Heart right ventricle (tissue), 16 donors: Measurements from ENCODE around the gene CREB5. TPM values are rescaled to one million over a fixed set of nuclear protein-coding genes. Genes with fewer than 3 reads are reported as not detected.
A peak's percentile ranks its signal among the peaks of the same experiment; 100 is the strongest.

Experiments used
- ATAC-seq, 8 donors: fragments of 200-7000 bp; cut with Tn5 transposase; one replicate each; pipeline ENCODE4 v1.9.1; 2020; ENCODE audit warnings: mild to moderate bottlenecking in 8 of 8, moderate library complexity in 8 of 8, moderate number of reproducible peaks in 1 of 8
- DNase-seq, 2 donors: peaks; one replicate each; pipeline ENCODE4 v3.0.0-alpha.2; 2020
- H3K27ac ChIP-seq, 10 donors: fragments of 200-600 bp; sonication (generic) in 2 of 10; one replicate each; pipeline versions ENCODE4 v1.5.0 to v1.8.0; 2020 to 2022; ENCODE audit warnings: mild to moderate bottlenecking in 3 of 10
- H3K27me3 ChIP-seq, 7 donors: fragments of 200-600 bp; one replicate each; pipeline ENCODE4 v1.8.0; 2021 to 2022; ENCODE audit warnings: mild to moderate bottlenecking in 2 of 7
- H3K36me3 ChIP-seq, 9 donors: fragments of 200-600 bp; sonication (generic) in 1 of 9; one replicate each; pipeline versions ENCODE4 v1.5.0 to v1.8.0; 2020 to 2022; ENCODE audit warnings: mild to moderate bottlenecking in 2 of 9
- H3K4me1 ChIP-seq, 9 donors: fragments of 200-600 bp; sonication (generic) in 1 of 9; one replicate each; pipeline versions ENCODE4 v1.5.0 to v1.8.0; 2020 to 2022; ENCODE audit warnings: mild to moderate bottlenecking in 4 of 9
- H3K4me3 ChIP-seq, 10 donors: fragments of 200-600 bp; sonication (generic) in 2 of 10; one replicate each; pipeline versions ENCODE4 v1.5.0 to v1.8.0; 2020 to 2022; ENCODE audit warnings: mild to moderate bottlenecking in 7 of 10, moderate library complexity in 2 of 10
- H3K9me3 ChIP-seq, 11 donors: fragments of 200-600 bp in 10 of 11; sonication (generic) in 2 of 11; one replicate each; pipeline versions ENCODE4 v1.5.0 to v1.8.0; 2013 to 2022; ENCODE audit warnings: mild to moderate bottlenecking in 2 of 11, control low read depth in 1 of 11, moderate library complexity in 1 of 11
- WGBS, 2 donors: extraction: QIAGEN DNeasy Blood & Tissue Kit; methylation state at CpG; one replicate each; pipeline ENCODE4 v1.1.7; 2013; ENCODE audit warnings: inconsistent platforms in 1 of 2; 5-methylcytosine and 5-hydroxymethylcytosine counted together
- intact Hi-C, 10 donors: fragments of 100-400 bp; cut with DNase I; formaldehyde crosslinking; loops; one replicate each; pipeline versions ENCODE4 v1.11.1 to v1.14.2; 2022
- polyA plus RNA-seq, 2 donors: library from polyadenylated mRNA; stranded (reverse); fragments of 200-250 nt; gene quantifications; one replicate each; pipeline ENCODE4 v1.2.3, GENCODE V29; 2013
- total RNA-seq, 10 donors: library from RNA; stranded (reverse); fragmentation: NEBNext Ultra II Directional in 3 of 10; extraction: Animal tissue kit (Norgen Biotek cat#: 25700) in 3 of 10; gene quantifications; one replicate each; pipeline versions ENCODE4 v1.2.1 to v1.2.4, GENCODE V29; 2021 to 2023
- TF ChIP-seq, protein P1 (sequence below), 9 donors: fragments of 200-600 bp; sonication (generic) in 2 of 9; IDR thresholded peaks; one replicate each; pipeline versions ENCODE4 v1.5.0 to v1.8.0; 2021 to 2022; ENCODE audit warnings: antibody characterized with exemption in 9 of 9, mild to moderate bottlenecking in 5 of 9, moderate library complexity in 1 of 9
- donor health status: Arrhythmogenic right ventricular cardiomyopathy.
- donor health status: ischemic (EF 13 %, LVEDD 7.1; RV severe dilation, severe dysfunction).
- donor health status: healthy with polysubstance abuse.
- donor health status: DM: no; HTN: yes; CAD: no.
- donor health status: DM: no; HTN: no; CAD: no.
- donor health status: ischemic (EF 25% LVEDD 6.9; RV normal size, moderate dysfunction).
- donor health status: ischemic (EF 25% LVEDD 5.7; RV mildly dilated, moderate dysfunction).
- donor health status: healthy.
- donor health status: DM: yes; HTN: yes; CAD: no.
- donor health status: Ischemic cardiomyopathy.
- donor health status: ischemic (EF 35%, LVEDD 5.7; RV mildly dilated, moderate dysfunction).
- donor health status: nonischemic (EF 11% LVEDD 7.7; RV severe dilation, severe dysfunction).
- donor health status: DM: yes; HTN: yes; CAD: no.
- donor health status: PGD.
- donor health status: ischemic (EF 29% LVEDD 5.4; RV normal size, mild dysfunction).
- donor health status: nonischemic (EF 23%, LVEDD 6.1; RV moderate dilation, normal function).

The CREB5 gene
- total and polyA plus RNA-seq, 12 donors = 4.7 to 170 (median 19.0) TPM

DNA sequence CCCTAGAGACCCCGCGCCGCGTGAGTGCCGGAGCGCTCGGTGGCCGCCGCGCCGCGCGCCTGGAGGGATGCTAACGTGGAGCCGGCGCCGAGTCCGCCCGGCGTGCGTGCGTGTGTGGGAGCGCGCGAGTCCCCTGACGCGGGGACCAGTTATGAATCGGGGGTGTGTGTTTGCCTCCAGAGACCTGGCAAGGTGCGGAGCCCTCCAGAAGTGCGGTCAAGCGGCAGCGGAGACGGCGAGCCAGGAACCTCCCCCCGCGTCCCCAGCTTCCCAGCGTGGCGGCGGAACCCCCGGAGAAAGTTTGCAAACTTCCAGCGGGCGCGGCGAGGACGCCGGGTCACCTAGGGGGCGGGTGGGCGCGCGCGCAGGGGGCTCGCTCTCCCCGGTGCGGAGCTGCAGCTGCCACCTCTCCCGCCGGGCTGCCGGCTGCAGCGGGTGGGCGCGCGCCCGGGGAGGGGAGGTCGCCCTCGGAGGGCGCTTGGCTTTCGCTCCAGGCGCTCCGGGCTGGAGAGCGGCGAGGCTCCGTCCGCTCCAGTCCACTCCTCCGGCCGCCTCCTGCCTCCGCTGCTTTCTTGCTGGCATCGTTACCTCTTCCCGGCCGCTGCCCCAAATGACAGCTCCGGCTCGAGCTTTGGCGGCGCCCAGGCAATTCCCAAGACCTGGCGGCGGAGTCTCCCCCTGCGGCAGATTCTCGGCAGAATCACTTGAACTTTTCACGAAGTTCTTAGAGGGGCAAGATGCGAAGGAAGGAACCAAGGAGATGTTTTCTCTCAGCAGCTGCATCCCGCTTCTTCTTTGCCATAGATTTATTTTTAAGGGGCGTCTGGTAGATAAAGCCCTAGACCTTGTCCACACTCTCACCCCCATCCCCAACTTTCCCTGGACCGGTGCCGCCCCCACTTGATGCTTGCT is 2.3 kb upstream of the CREB5 start:
- ATAC-seq = peak; percentile 5 to 51 (median 16)
- Histone ChIP-seq H3K36me3 (no peaks in the 10 kb centered on the region), H3K9me3 (no peaks in the 10 kb centered on the region), H3K4me3 (peak overlapping the region; percentile 46 to 94 (median 78)), H3K4me1 (peaks cover 0 to 63% (median 38%) of the 10 kb centered on the region in 9 donors), H3K27ac (peak overlapping the region; percentile 79 to 99 (median 88)), H3K27me3 (peaks cover 0 to 63% (median 0%) of the 10 kb centered on the region in 7 donors)
- TF ChIP-seq, protein P1, sequence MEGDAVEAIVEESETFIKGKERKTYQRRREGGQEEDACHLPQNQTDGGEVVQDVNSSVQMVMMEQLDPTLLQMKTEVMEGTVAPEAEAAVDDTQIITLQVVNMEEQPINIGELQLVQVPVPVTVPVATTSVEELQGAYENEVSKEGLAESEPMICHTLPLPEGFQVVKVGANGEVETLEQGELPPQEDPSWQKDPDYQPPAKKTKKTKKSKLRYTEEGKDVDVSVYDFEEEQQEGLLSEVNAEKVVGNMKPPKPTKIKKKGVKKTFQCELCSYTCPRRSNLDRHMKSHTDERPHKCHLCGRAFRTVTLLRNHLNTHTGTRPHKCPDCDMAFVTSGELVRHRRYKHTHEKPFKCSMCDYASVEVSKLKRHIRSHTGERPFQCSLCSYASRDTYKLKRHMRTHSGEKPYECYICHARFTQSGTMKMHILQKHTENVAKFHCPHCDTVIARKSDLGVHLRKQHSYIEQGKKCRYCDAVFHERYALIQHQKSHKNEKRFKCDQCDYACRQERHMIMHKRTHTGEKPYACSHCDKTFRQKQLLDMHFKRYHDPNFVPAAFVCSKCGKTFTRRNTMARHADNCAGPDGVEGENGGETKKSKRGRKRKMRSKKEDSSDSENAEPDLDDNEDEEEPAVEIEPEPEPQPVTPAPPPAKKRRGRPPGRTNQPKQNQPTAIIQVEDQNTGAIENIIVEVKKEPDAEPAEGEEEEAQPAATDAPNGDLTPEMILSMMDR (IDR thresholded peaks at IDR 0.05) = no peak
- WGBS, 2 donors = 1% methylated on average over 79 to 92 of the region's 92 CpGs
- intact Hi-C loops = loop anchor here in 7 of 10 donors (2.0 to 10.0 kb wide), 10 partner anchors 122 to 442 kb away; no protein-coding TSS in a partner anchor
- DNase-seq = peak; percentile 48 to 50

DNA sequence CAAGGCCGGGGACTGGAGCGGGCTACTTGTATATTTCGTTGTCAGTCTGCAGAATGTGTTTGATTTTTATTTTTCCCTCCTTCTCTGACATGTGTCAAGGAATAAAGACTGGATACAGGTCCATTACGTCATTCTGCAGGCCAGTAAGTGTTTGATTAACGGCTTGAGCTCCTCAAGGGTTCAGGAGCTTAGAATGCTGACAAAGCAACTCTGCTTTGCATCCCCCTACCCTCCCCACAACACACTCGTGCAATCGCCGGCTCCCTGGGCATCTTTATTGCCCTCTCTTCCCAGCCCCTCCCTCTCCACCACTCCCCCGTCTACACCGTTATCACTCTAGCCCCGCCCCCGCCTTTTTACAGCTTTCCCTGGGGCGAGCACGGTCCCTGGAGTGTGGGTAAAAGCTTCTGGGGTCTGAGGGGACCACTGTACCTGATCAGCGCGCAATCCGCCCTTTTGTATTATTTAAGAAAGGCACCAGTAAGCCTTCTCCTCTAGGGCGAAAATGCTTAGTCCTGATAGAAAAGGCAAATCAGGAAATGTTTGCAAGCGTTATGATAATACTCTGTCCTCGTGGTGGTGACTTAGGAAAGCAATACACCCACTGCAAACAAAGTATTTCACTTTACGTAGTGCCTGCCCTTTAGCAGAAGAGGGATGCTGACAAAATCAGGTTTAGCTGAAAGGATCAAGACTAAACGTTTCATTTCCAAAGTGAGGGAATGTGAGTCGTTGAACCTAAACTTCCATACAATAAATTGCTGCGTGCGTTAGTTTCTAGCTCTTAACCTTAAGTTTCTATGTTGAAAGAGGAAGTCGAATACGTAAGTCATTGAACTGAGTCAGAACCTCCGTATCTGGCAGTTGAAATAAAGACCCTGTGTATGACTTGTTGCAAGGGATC is 1.4 kb upstream of the CREB5 start:
- H3K36me3 ChIP-seq = no peaks in the 10 kb centered on the region
- 1% methylated on average over 28 of the region's 28 CpGs for WGBS, 2 donors
- peak in 6 of 8 donors; percentile 6 to 46 (median 28) for ATAC-seq
- peak overlapping the region; percentile 46 to 94 (median 78) for H3K4me3 ChIP-seq
- peak overlapping the region in 6 of 10 donors; percentile 80 to 99 (median 94) for H3K27ac ChIP-seq
- DNase-seq = peak; percentile 26 to 61
- peaks cover 0 to 55% (median 38%) of the 10 kb centered on the region in 9 donors for H3K4me1 ChIP-seq
- peaks cover 0 to 66% (median 0%) of the 10 kb centered on the region in 7 donors for H3K27me3 ChIP-seq
- intact Hi-C loops = loop anchor here in 5 of 10 donors (5.0 to 10.0 kb wide), 5 partner anchors 121 to 276 kb away; no protein-coding TSS in a partner anchor
- TF ChIP-seq, protein P1 (IDR thresholded peaks at IDR 0.05) = peak in 1 of 9 donors; percentile 9
- H3K9me3 ChIP-seq = no peaks in the 10 kb centered on the region

DNA sequence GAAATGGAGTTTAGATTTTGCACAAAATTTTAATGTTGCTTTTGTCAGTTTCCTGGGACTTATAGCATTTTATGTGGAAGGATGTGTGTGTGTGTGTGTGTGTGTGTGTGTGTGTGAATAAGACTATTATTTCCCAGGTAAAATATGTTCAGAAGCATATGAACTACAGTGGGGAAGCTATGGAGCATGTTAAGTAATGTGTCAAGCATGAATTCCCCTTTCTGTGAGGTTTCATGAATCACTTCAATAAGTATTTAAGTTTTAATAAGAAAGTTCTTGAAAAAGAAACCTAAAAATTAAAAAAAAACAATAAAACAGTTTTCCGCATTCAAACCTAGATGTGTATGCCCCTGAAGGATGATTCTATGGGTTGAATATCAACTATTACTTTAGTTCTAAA is 693 bp downstream of the CREB5 start:
- intact Hi-C loops = loop anchor here in 5 of 10 donors (5.0 to 10.0 kb wide), 5 partner anchors 119 to 274 kb away; no protein-coding TSS in a partner anchor
- Histone ChIP-seq H3K27ac (no peak overlapping the region), H3K4me1 (peaks cover 0 to 46% (median 29%) of the 10 kb centered on the region in 9 donors), H3K9me3 (no peaks in the 10 kb centered on the region), H3K36me3 (no peaks in the 10 kb centered on the region), H3K27me3 (peaks cover 0 to 64% (median 0%) of the 10 kb centered on the region in 7 donors), H3K4me3 (peak overlapping the region in 3 of 10 donors; percentile 72 to 84 (median 78))
- no peak for DNase-seq
- TF ChIP-seq, protein P1 (IDR thresholded peaks at IDR 0.05) = no peak
- 94 to 98% methylated on average over 1 of the region's 1 CpG for WGBS, 2 donors
- no peak for ATAC-seq
